HG03108 (cell line): ENCODE measurements around the gene MARK3.
"Not testable (repeated sequence)": the region's sequence is repeated elsewhere in the genome, so short reads cannot be mapped to it uniquely, and the experiment has no call there.

Experiments
- ATAC-seq: cut with Tn5 transposase; IDR thresholded peaks from one replicate; pipeline ENCODE4 v1.9.1; 2021; ENCODE audit warnings: moderate library complexity; ENCODE audit not compliant: unreplicated experiment

MARK3 gene

DNA sequence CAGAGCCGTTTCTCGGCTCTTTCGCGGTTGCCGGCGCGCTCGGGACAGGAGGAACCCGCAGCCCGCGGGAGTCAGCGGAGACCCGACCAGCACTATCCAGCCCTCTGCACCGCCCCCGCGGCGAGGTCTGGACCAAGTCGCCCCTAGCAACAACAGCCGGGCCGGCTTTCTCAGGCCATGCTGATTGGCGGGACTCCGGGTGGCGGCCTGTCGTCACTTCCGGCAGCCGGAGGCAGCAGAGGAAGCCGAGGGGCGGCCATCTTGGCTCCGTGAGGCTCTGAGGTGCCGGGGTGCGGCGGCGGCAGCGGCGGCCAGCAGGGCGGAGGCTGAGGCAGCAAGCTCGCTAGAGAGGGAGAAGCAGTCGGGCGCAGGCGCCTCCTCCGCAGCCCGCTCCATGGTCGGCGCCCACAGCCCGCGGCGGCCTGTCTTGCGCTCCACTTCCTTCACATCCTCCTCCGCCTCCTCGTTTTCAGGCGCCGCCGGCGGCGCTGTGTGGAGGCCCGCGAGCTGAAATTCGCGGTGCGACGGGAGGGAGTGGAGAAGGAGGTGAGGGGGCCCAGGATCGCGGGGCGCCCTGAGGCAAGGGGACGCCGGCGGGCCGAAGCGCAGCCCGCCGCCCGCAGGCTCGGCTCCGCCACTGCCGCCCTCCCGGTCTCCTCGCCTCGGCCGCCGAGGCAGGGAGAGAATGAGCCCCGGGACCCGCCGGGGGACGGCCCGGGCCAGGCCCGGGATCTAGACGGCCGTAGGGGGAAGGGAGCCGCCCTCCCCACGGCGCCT, at the start of gene MARK3:
Gene MARK3, plus strand, starts transcription at position 264 of the 777 bp plus-strand sequence. CDS start 615 bp downstream, outside the sequence.
- peak; percentile 98 for ATAC-seq

GRCh38 chr14:103336191-103336590, 49.0 kb upstream of the MARK3 start:
- no peak for ATAC-seq

- ATAC-seq = no peak
These were observed 47.4 kb upstream of the MARK3 start for GRCh38 chr14:103337794-103338193.

DNA sequence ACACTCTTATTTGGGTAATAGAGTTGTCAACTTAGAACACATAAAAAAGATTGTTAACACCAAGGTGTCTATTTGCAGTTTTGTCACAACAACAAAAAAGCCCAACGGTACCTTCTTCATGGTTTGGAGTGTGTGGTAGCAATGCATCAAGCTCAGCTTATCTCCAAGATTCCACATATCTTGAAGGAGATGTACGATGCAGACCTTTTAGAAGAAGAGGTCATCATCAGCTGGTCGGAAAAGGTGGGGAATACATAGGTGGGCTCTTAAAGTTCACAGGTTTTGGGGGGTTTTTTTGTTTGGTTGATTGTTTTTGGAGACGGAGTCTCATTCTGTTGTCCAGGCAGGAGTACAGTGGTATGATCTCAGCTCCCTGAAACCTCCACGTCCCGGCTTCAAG, 45.7 kb upstream of the MARK3 start:
- ATAC-seq = no peak

- no peak for ATAC-seq
These were observed 44.6 kb upstream of the MARK3 start for GRCh38 chr14:103340480-103341212.

DNA sequence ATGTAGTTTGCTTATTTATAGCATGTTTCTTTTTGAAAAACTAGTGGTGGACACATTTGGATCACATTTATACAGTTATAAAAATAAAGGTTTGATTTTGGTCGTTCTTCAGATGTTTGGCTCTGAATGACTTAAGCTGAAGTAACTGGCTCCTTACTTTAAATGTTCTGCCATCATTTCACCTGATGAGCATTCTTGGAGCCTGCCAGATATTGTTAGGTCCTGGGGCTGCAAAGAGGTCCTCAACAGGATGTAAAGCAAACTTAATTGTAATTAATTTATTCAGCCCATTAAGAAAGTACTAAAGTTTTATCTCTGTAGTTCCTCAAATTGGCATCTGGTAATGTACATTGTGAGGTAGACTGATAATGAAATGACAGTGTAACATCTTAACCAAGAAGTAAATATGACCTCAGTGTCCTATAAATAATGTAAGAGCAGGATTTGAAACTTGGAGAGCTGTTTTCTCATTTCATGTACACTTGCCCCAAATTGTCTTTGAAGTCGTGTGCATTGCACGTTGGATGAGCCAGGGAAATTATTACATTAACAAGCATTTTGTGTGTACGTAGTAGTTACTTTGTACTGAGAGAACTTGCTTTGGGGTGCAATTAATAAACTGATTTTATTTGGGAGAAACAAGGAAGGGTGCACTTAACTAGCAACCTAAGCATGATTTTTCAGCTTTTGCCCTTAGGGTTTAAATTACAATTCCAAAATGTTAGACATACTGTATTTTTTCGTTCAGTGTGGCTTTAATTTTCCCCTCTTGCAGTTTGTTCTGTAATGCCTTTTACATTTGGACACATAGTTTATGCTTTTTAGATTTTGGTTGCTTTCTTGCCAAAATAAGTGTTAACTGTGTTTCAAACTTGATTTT, 43.7 kb upstream of the MARK3 start:
- no peak for ATAC-seq

DNA sequence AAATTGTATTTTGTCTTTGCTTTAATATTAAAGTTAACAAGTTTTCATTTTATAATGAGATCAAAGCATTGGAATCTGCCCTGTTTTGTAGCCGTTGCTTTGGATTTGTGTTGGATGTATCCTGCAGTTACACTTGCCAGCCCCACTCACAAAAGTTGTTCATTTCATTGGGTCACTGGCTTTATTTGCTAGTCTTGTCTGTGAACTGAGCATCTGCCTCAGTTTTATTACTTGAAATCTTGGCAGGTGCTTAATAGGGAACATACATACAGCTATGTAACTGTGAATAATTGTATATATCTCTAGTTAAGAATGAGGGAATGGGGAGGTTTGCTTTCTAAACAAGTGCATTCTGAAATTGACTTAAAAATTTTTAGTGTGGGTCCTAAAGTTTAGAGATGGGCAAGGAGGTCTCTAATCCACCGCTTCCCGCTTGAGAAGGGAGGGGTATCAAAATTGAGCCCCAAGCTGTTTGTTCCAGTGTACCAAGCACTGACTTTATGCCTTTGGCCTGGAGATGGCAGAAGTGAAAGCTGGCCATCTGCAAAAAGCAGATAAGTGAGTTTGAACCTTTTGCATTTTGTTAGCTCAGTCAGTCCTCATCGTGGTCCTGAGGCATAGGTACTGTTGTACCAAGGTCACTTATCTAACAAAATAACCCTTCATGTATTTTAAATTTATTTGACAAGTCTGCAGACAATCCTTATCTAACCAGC, 41.9 kb upstream of the MARK3 start:
- ATAC-seq = no peak

- no peak for ATAC-seq
These were observed 41.1 kb upstream of the MARK3 start for GRCh38 chr14:103343905-103344797.

GRCh38 chr14:103346286-103346685, 38.9 kb upstream of the MARK3 start:
- no peak for ATAC-seq

- ATAC-seq = no peak
These were observed 38.0 kb upstream of the MARK3 start for GRCh38 chr14:103347091-103347815.

GRCh38 chr14:103348154-103348553, 37.1 kb upstream of the MARK3 start:
- no peak for ATAC-seq

DNA sequence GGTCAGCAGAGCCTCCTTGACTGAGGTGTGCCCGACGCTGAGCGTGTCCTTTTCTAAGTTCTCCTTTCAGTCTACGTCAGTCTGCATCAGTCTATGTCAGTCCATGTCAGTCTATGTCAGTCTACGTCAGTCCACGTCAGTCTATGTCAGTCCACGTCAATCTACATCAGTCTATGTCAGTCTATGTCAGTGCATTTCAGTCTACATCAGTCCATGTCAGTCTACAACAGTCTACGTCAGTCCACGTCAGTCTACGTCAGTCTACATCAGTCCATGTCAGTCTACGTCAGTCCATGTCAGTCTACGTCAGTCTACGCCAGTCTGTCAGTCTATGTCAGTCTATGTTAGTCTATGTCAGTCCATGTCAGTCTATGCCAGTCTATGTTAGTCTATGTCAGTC, 35.2 kb upstream of the MARK3 start:
- no peak for ATAC-seq

DNA sequence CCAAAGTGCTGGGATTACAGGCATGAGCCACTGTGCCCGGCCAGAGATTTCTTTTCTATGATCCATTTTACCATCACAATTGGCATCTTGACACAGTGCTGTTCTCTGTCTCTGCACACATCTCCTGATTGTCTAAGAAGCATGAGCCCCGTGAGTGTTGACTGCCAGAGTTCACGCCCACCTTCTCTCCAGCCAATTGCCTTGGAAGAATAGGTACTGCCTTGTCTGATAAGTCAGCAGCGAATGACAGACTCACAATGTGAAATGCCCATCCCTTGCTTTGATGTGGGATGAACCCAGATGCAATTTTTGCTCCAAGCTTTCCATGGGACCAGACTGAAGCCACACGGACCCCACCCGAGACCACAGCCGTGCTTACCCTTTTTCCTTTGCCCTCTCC, 31.9 kb upstream of the MARK3 start:
- ATAC-seq = no peak

GRCh38 chr14:103354141-103354540, 31.1 kb upstream of the MARK3 start:
- ATAC-seq = no peak

- ATAC-seq = no peak
These were observed 29.1 kb upstream of the MARK3 start for GRCh38 chr14:103356024-103356682.

DNA sequence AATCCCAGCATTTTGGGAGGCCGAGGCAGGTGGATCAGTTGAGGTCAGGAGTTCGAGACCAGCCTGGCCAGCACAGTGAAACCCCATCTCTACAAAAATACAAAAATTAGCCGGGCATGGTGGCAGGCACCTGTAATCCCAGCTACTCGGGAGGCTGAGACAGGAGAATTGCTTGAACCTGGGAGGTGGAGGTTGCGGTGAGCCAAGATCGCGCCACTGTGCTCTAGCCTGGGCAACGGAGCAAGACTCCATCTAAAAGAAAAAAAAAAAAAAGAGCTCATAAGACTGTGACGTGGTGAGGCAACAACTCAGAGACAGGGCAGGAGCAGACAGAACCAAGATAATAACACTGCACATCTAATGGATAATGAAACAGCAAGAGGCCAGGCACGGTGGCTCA, 27.7 kb upstream of the MARK3 start:
- not testable (repeated sequence) for ATAC-seq

DNA sequence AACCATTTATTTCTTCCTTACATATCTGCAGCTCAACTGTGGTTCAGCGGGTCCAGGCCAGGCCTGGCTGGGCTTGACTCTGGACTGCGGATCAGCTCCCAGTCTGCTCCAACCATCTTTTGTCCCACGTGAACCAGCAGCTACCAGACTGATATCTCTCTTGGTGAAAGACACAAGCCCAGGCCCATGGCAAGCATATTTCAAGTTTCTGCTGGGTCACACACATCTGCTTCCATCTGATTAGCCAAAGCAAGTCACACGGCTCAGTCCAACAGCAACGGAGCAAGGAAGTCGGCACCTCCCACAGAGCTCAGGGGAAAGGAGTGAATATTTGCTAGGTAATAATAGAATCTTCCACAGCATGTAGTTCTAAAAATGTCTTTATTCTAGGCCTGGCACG, 24.7 kb upstream of the MARK3 start:
- no peak for ATAC-seq

- ATAC-seq = no peak
These were observed 23.3 kb upstream of the MARK3 start for GRCh38 chr14:103361867-103362266.

- ATAC-seq = no peak
These were observed 22.4 kb upstream of the MARK3 start for GRCh38 chr14:103362780-103363179.
